ENCODE data around the gene HIVEP3.

HIVEP3 gene

GRCh38 chr1:41766041-41766440 lies 152.7 kb downstream of the HIVEP3 start:
- in situ Hi-C loops (cut with HindIII; ENCODE audit: low sequenced_read_pairs), result no loop called here

GRCh38 chr1:41765152-41765551 lies 153.6 kb downstream of the HIVEP3 start:
- in situ Hi-C loops (cut with HindIII; ENCODE audit: low sequenced_read_pairs), result no loop called here

GRCh38 chr1:41764656-41765055 lies 154.1 kb downstream of the HIVEP3 start:
- in situ Hi-C loops (cut with HindIII; ENCODE audit: low sequenced_read_pairs), result no loop called here

DNA sequence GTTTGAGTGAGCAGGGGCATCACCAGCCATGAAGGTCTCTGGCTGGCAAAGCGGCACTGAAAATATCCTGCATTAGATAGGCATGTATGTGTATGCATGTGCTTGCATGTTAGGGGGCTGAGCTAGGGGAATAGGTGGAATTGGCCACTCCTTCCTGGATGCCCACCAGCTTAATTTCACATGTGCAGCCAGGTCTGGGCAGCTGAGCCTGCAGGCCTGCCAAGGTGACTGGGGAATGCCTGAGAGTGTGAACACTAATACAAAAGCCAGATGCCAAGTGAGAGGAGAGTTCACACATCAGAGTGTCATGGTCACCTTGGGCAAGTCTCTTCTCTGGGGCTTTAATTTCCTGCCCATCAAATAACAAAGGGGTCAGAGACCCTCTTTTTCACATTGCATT lies 155.9 kb downstream of the HIVEP3 start:
- in situ Hi-C loops (cut with HindIII; ENCODE audit: low sequenced_read_pairs), result no loop called here

DNA sequence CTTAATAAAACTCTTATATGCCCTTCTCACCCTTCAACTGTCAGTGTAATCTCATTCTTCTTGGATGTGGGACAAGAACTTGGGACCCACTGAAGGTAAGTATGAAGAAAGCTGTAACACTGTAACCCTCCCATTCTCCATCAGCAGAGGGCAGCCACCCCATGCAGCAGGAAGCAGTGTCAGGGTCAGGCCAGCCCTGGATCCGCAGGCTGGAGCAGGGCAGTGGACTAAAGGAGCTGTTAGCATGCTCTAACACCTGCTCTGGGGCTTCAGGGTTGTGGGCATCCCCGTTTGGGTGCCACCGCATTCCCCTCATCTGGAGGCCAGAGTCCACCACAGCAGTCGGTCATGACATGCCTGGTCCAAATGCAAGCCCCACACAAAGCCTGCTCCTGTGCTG lies 156.5 kb downstream of the HIVEP3 start:
- in situ Hi-C loops (cut with HindIII; ENCODE audit: low sequenced_read_pairs), result no loop called here

GRCh38 chr1:41758904-41759548 lies 159.7 kb downstream of the HIVEP3 start:
- in situ Hi-C loops (cut with HindIII; ENCODE audit: low sequenced_read_pairs), result no loop called here

- in situ Hi-C loops (cut with HindIII; ENCODE audit: low sequenced_read_pairs), result no loop called here
Observed at GRCh38 chr1:41758500-41758899, 160.2 kb downstream of the HIVEP3 start.

- in situ Hi-C loops (cut with HindIII; ENCODE audit: low sequenced_read_pairs), result no loop called here
Observed at GRCh38 chr1:41754540-41754939, 164.2 kb downstream of the HIVEP3 start.

- in situ Hi-C loops (cut with HindIII; ENCODE audit: low sequenced_read_pairs), result no loop called here
Observed at GRCh38 chr1:41752514-41753170, 166.1 kb downstream of the HIVEP3 start.

DNA sequence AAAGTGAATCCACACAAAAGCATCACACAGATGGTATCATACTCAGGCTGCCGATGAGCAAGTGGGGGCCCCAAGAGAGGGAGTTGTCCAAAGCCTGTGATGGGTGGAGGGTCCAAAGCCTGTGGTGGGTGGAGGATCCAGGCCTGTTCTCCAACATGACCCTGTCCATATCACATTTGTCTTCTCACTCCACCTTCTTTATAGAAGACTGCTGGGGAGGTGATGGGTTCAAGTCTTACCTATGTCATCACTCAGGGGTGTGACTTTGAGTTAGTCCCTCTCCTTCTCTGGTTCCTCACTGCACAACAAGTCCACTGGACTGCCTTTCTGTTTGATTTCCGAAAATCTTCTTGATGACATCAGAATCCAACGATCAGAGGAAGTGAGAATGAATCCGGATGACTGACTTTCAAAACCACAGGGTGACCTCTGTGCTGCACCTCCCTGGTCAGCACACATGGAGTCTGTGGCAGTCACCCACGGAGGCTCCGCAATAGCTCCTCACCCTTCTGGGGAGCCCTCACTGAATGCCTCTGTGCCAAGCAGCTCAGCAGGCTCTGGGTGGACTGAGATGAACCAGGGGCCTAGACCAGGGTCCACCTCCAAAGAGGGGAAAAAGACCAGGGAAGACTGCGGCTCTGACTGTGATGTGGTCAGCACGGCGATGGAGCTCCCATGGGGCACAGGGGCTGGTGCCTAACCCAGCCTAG lies 166.8 kb downstream of the HIVEP3 start:
- in situ Hi-C loops (cut with HindIII; ENCODE audit: low sequenced_read_pairs), result no loop called here

GRCh38 chr1:41749991-41750745 lies 168.6 kb downstream of the HIVEP3 start:
- in situ Hi-C loops (cut with HindIII; ENCODE audit: low sequenced_read_pairs), result no loop called here

- in situ Hi-C loops (cut with HindIII; ENCODE audit: low sequenced_read_pairs), result no loop called here
Observed at GRCh38 chr1:41745022-41745421, 173.7 kb downstream of the HIVEP3 start.

DNA sequence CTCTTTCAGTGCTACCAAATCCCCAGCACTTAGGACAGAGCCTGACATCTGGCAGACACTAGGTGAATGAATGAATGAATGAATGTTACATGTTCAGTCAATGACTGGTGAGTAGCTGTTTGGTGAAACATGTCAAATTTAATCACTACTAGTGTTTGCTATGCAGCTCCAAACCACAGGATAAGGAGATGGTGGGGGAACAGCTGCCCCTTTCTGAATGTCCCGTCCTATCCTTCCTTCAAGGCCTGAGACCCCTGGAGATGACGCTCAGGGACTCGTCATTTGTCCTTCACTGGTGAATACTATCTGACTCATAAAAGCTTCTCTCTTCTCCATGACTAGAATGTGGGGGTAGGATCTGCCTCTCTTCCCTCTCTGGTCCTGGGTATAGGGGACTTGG lies 175.4 kb downstream of the HIVEP3 start:
- in situ Hi-C loops (cut with HindIII; ENCODE audit: low sequenced_read_pairs), result loop anchor here (5.0 kb wide), 1 partner anchor 41 kb away; no protein-coding TSS in a partner anchor

DNA sequence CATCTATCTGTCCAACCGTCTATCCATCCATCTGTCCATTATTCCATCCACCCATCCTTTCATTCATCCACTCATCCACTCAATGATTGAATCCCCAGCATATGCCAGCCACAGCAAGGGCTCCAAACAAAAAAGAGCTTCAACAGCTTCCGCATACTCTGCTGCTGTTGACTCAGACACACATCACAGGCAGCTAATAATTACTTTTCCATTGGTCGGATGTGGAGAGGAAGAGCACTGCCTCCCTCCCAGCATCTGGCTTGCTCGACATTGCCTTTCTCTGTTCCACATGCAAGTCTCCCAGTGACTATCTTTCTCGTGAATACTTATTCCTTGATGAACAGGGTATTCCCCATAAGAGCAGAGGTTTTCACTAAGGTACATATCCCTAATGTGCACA lies 176.5 kb downstream of the HIVEP3 start:
- in situ Hi-C loops (cut with HindIII; ENCODE audit: low sequenced_read_pairs), result loop anchor here (5.0 kb wide), 1 partner anchor 40 kb away; no protein-coding TSS in a partner anchor

GRCh38 chr1:41741244-41741643 lies 177.5 kb downstream of the HIVEP3 start:
- in situ Hi-C loops (cut with HindIII; ENCODE audit: low sequenced_read_pairs), result loop anchor here (5.0 kb wide), 1 partner anchor 39 kb away; no protein-coding TSS in a partner anchor

- in situ Hi-C loops (cut with HindIII; ENCODE audit: low sequenced_read_pairs), result loop anchor here (5.0 kb wide), 1 partner anchor 38 kb away; no protein-coding TSS in a partner anchor
Observed at GRCh38 chr1:41740630-41741239, 178.0 kb downstream of the HIVEP3 start.

GRCh38 chr1:41740058-41740457 lies 178.7 kb downstream of the HIVEP3 start:
- in situ Hi-C loops (cut with HindIII; ENCODE audit: low sequenced_read_pairs), result loop anchor here (5.0 kb wide), 1 partner anchor 38 kb away; no protein-coding TSS in a partner anchor

- in situ Hi-C loops (cut with HindIII; ENCODE audit: low sequenced_read_pairs), result no loop called here
Observed at GRCh38 chr1:41739061-41739955, 179.4 kb downstream of the HIVEP3 start.

DNA sequence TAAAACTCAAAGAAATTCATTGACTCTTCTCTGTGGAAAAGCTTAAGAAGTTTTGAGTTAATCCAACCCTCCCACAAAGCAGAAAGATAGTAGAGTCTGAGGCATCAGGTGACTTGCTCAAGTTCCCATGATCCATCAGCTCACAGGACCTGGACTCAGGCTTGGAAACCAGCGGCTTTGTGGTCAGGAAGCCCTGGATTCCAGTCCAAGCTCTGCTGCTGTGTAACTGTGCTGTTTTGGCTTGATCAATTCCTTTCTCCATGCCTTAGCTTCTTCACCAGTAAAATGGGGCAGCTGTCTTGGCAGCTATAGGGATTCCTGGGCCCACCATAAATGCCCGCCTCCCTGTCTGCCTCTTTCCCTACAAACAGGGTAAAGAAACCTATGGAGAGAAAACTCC lies 180.2 kb downstream of the HIVEP3 start:
- in situ Hi-C loops (cut with HindIII; ENCODE audit: low sequenced_read_pairs), result no loop called here

- in situ Hi-C loops (cut with HindIII; ENCODE audit: low sequenced_read_pairs), result no loop called here
Observed at GRCh38 chr1:41738006-41738405, 180.7 kb downstream of the HIVEP3 start.
